Measurements from ENCODE around the gene CHST11. TPM values are rescaled to one million over a fixed set of nuclear protein-coding genes. Genes with fewer than 3 reads are reported as not detected.

The CHST11 gene
- total RNA-seq, 1 donor = 8.2 TPM

- no peak overlapping the region for H3K4me3 ChIP-seq (ENCODE audit: low read depth, low read length)
- TF ChIP-seq, protein P1, sequence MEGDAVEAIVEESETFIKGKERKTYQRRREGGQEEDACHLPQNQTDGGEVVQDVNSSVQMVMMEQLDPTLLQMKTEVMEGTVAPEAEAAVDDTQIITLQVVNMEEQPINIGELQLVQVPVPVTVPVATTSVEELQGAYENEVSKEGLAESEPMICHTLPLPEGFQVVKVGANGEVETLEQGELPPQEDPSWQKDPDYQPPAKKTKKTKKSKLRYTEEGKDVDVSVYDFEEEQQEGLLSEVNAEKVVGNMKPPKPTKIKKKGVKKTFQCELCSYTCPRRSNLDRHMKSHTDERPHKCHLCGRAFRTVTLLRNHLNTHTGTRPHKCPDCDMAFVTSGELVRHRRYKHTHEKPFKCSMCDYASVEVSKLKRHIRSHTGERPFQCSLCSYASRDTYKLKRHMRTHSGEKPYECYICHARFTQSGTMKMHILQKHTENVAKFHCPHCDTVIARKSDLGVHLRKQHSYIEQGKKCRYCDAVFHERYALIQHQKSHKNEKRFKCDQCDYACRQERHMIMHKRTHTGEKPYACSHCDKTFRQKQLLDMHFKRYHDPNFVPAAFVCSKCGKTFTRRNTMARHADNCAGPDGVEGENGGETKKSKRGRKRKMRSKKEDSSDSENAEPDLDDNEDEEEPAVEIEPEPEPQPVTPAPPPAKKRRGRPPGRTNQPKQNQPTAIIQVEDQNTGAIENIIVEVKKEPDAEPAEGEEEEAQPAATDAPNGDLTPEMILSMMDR (IDR thresholded peaks at IDR 0.05; ENCODE audit: insufficient read depth, low read depth, low read length) = no peak
- DNase-seq (ENCODE audit: low read depth) = no peak
These were observed 315.6 kb downstream of the CHST11 start for GRCh38 chr12:104772336-104772735.

DNA sequence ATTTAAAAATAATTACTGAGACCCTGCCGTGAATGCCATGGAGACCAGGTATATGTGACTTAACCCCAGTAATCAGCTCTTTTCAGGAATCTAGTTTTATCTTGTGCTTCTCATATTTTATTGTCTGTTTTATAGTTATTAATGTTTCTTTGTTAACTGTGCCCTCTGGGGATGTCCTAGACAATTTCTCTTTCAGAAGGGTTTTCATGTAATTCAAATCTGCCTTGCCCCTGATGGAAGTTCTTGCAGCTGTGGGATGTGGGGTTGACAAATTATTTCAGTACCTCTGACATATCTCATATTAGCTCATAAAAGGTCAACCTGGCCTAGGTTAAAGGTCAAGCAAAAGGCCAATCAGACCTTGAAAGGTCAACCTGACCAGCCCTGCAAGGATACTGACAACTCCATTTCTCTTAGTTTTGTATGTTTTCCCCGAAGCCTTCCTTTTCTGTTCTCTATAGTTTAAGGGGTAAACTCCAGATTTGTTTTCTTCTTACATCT lies 319.0 kb downstream of the CHST11 start:
- no peak overlapping the region for H3K4me3 ChIP-seq (ENCODE audit: low read depth, low read length)
- DNase-seq (ENCODE audit: low read depth) = no peak
- TF ChIP-seq, protein P1 (IDR thresholded peaks at IDR 0.05; ENCODE audit: insufficient read depth, low read depth, low read length) = no peak

DNA sequence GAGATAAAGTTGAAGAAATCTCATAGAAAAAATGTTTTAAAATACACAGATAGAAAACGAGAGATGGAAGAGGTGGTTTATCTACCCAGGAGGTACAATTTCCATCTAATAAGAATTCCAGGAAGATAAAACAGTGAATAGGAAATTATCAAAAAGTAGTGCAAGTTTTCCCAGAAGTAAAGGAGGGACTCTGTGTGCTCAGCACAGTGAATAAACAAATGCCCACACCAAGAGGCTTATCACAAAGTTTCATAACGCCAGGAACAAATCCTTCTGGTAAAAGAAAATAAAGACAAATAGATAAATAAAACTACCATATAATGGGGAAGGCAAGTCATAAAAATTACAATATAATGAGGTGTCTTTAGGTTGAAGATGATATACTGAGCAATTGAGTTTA lies 322.4 kb downstream of the CHST11 start:
- no peak overlapping the region for H3K4me3 ChIP-seq (ENCODE audit: low read depth, low read length)
- DNase-seq (ENCODE audit: low read depth) = no peak
- TF ChIP-seq, protein P1 (IDR thresholded peaks at IDR 0.05; ENCODE audit: insufficient read depth, low read depth, low read length) = no peak

GRCh38 chr12:104782296-104782695 lies 325.5 kb downstream of the CHST11 start:
- no peak for DNase-seq (ENCODE audit: low read depth)
- H3K4me3 ChIP-seq (ENCODE audit: low read depth, low read length) = no peak overlapping the region
- TF ChIP-seq, protein P1 (IDR thresholded peaks at IDR 0.05; ENCODE audit: insufficient read depth, low read depth, low read length) = no peak

- no peak overlapping the region for H3K4me3 ChIP-seq (ENCODE audit: low read depth, low read length)
- TF ChIP-seq, protein P1 (IDR thresholded peaks at IDR 0.05; ENCODE audit: insufficient read depth, low read depth, low read length) = no peak
- DNase-seq (ENCODE audit: low read depth) = no peak
These were observed 327.8 kb downstream of the CHST11 start for GRCh38 chr12:104784592-104784991.

DNA sequence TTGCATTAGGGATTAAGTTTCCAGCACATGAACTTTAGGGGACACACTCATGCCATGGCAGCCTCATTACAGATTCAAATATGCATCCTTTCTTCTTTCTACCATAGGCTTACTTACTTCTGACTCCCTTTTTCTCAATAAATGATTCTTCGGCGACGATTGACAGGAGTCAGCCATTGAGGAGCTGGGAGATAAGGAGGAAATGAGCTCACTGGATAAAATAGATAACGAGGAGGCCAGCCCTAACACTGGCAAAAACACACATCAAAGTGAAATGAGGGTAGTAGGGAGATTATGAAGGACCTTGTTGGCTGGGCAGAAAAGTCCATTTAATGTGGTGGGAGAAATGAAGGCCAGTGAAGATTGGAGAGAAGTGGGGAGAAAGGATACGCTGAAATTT lies 329.1 kb downstream of the CHST11 start:
- H3K4me3 ChIP-seq (ENCODE audit: low read depth, low read length) = no peak overlapping the region
- DNase-seq (ENCODE audit: low read depth) = no peak
- TF ChIP-seq, protein P1 (IDR thresholded peaks at IDR 0.05; ENCODE audit: insufficient read depth, low read depth, low read length) = no peak

GRCh38 chr12:104786352-104786751 lies 329.6 kb downstream of the CHST11 start:
- TF ChIP-seq, protein P1 (IDR thresholded peaks at IDR 0.05; ENCODE audit: insufficient read depth, low read depth, low read length) = no peak
- DNase-seq (ENCODE audit: low read depth) = no peak
- H3K4me3 ChIP-seq (ENCODE audit: low read depth, low read length) = no peak overlapping the region

Measured in fibroblast of villous mesenchyme (primary cell).